Measurements from ENCODE around the gene CHST8.

The CHST8 gene

DNA sequence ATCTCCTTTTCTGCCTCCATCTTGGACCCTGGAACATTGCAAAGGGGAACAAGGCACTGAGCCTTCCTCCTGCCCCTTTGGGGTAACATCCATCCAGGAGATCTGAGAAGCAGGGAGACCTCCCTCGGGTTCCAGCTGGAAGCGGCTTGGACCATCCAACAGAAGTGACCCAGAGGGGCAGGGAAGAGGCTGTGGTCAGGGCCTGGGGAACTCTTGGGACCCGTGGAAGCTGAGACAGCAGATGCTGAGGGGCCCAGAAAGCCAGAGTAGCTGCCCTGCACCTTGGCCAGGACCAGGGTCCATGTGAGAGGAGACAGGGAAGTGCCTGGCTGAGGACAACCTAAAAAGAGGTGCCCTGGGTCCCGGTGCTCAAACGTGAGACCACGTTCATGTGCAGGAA lies 153.0 kb downstream of the CHST8 start:
- ATAC-seq (ENCODE audit: low read depth), result no peak
- H3K36me3 ChIP-seq (ENCODE audit: low read depth), result no peaks in the 10 kb centered on the region

DNA sequence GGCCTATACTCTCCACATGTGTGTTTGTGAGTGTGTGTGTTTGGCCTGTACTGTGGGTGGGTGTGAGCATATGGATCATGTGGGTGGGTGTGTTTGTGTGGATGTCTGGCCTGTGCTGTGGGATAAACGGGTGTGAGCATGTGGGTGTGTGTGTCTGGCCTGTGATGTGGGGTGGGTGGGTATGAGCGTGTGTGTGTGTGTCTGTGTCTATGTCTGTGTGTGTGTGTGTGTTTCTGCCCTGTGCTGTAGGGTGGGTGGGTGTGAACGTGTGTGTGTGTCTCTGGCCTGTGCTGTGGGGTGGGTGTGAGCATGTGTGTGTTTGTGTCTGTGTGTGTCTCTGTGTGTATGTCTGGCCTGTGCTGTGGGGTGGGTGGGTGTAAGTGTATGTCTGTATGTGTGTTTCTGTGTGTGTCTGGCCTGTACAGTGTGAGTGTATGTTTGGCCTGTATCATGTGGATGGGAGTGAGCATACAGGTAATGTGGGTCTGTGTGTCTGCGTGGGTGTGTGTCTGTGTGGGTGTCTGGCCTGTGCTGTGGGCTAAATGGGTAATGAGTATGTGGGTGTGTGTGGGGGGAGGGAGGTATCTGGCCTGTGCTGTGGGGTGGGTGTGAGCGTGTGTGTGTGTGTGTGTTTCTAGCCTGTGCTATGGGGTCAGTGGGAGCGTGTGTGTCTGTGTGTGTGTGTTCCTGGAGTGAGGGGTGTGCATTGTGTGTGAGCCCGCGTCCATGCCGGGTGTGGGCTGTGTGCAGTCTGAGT lies 154.2 kb downstream of the CHST8 start:
- ATAC-seq (ENCODE audit: low read depth) (no peak), DNase-seq (ENCODE audit: low spot score) (no peak)
- Histone ChIP-seq H3K27ac (ENCODE audit: poor library complexity, severe bottlenecking) (no peak overlapping the region), H3K9me3 (ENCODE audit: severe bottlenecking) (no peaks in the 10 kb centered on the region), H3K4me1 (ENCODE audit: insufficient read depth, poor library complexity, severe bottlenecking) (no peaks in the 10 kb centered on the region), H3K27me3 (ENCODE audit: insufficient read depth, poor library complexity, severe bottlenecking) (peaks cover 22% of the 10 kb centered on the region), H3K4me3 (ENCODE audit: severe bottlenecking) (no peak overlapping the region), H3K36me3 (ENCODE audit: low read depth) (no peaks in the 10 kb centered on the region)
- TF ChIP-seq CTCF (IDR thresholded peaks at IDR 0.05; ENCODE audit: poor library complexity, severe bottlenecking), result no peak

More for the DNA sequence above, 153.0 kb downstream of the CHST8 start:
- Histone ChIP-seq H3K27ac (ENCODE audit: poor library complexity, severe bottlenecking) (no peak overlapping the region), H3K4me1 (ENCODE audit: insufficient read depth, poor library complexity, severe bottlenecking) (no peaks in the 10 kb centered on the region), H3K27me3 (ENCODE audit: insufficient read depth, poor library complexity, severe bottlenecking) (peaks cover 16% of the 10 kb centered on the region), H3K9me3 (ENCODE audit: severe bottlenecking) (no peaks in the 10 kb centered on the region), H3K4me3 (ENCODE audit: severe bottlenecking) (no peak overlapping the region)
- TF ChIP-seq CTCF (IDR thresholded peaks at IDR 0.05; ENCODE audit: poor library complexity, severe bottlenecking), result no peak
- DNase-seq (ENCODE audit: low spot score), result no peak

DNA sequence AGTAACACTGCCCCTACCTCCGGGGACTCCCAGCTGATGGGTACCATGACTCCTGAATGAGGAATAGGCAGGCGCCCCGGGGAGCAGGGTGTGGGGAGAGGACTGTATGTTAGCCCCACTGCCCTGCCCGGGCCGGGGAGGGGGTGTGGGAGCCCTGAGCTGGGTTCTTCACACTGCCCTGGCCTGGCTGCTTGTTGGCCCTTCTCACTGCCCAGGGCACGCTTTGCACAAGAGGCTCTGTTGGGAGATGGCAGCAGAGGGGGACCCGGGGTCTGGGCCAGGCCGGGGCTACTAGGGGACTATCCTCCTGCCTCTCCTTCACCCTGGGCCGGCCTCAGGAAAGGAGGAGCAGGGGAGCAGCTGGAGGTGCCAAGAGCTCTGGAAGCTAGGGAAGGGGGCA lies 155.6 kb downstream of the CHST8 start:
- H3K4me3 ChIP-seq (ENCODE audit: severe bottlenecking), result no peak overlapping the region
- H3K27me3 ChIP-seq (ENCODE audit: insufficient read depth, poor library complexity, severe bottlenecking), result peaks cover 22% of the 10 kb centered on the region
- no peaks in the 10 kb centered on the region for H3K9me3 ChIP-seq (ENCODE audit: severe bottlenecking)
- no peaks in the 10 kb centered on the region for H3K36me3 ChIP-seq (ENCODE audit: low read depth)
- no peak for TF ChIP-seq CTCF (IDR thresholded peaks at IDR 0.05; ENCODE audit: poor library complexity, severe bottlenecking)
- H3K27ac ChIP-seq (ENCODE audit: poor library complexity, severe bottlenecking), result no peak overlapping the region
- no peak for DNase-seq (ENCODE audit: low spot score)
- no peak for ATAC-seq (ENCODE audit: low read depth)
- no peaks in the 10 kb centered on the region for H3K4me1 ChIP-seq (ENCODE audit: insufficient read depth, poor library complexity, severe bottlenecking)

DNA sequence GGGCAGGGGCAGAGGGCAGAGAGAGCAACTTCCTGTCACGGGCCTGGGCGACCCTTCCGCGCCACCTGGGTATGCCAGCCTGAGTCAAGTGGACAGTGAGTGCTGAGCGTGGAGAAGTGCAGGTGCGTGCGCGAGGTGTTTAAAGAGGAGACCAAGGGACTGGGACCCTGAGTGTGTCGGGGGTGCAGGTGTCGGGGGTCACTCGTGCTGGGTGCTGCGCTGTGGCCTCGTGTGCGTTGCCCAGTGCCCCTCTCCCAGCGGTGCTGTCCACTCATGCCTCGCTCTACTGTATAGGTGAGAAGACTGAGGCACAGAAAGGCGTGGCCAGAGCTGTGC lies 156.0 kb downstream of the CHST8 start:
- TF ChIP-seq CTCF (IDR thresholded peaks at IDR 0.05; ENCODE audit: poor library complexity, severe bottlenecking), result no peak
- Histone ChIP-seq H3K27ac (ENCODE audit: poor library complexity, severe bottlenecking) (no peak overlapping the region), H3K9me3 (ENCODE audit: severe bottlenecking) (no peaks in the 10 kb centered on the region), H3K36me3 (ENCODE audit: low read depth) (no peaks in the 10 kb centered on the region), H3K4me3 (ENCODE audit: severe bottlenecking) (no peak overlapping the region), H3K4me1 (ENCODE audit: insufficient read depth, poor library complexity, severe bottlenecking) (no peaks in the 10 kb centered on the region), H3K27me3 (ENCODE audit: insufficient read depth, poor library complexity, severe bottlenecking) (peaks cover 22% of the 10 kb centered on the region)
- DNase-seq (ENCODE audit: low spot score) (no peak), ATAC-seq (ENCODE audit: low read depth) (no peak)

- DNase-seq (ENCODE audit: low spot score), result no peak
- ATAC-seq (ENCODE audit: low read depth), result peak; percentile 73
- H3K4me3 ChIP-seq (ENCODE audit: severe bottlenecking), result no peak overlapping the region
These were observed 156.5 kb downstream of the CHST8 start for GRCh38 chr19:33778089-33778791.

More at GRCh38 chr19:33778089-33778791, 156.5 kb downstream of the CHST8 start:
- peak; percentile 98 for TF ChIP-seq CTCF (IDR thresholded peaks at IDR 0.05; ENCODE audit: poor library complexity, severe bottlenecking)
- no peaks in the 10 kb centered on the region for H3K36me3 ChIP-seq (ENCODE audit: low read depth)
- no peaks in the 10 kb centered on the region for H3K4me1 ChIP-seq (ENCODE audit: insufficient read depth, poor library complexity, severe bottlenecking)
- H3K27ac ChIP-seq (ENCODE audit: poor library complexity, severe bottlenecking), result no peak overlapping the region
- H3K27me3 ChIP-seq (ENCODE audit: insufficient read depth, poor library complexity, severe bottlenecking), result peaks cover 22% of the 10 kb centered on the region
- no peaks in the 10 kb centered on the region for H3K9me3 ChIP-seq (ENCODE audit: severe bottlenecking)

All from RWPE2 (cell line).